Stimulated activated CD8-positive, alpha-beta memory T cell treated with anti-CD3 and anti-CD28 coated beads, Interleukin-7, amount 100 ng/mL, for 24 hours (primary cell): Measurements from ENCODE around the gene HAUS5.
A peak's percentile ranks its signal among the peaks of the same experiment; 100 is the strongest.
"Not testable (repeated sequence)": the region's sequence is repeated elsewhere in the genome, so short reads cannot be mapped to it uniquely, and the experiment has no call there.

ENCODE experiments used
- DNase-seq: peaks from one replicate; pipeline ENCODE4 v3.0.0-alpha.2; 2020; ENCODE audit warnings: low read depth

HAUS5 gene

DNA sequence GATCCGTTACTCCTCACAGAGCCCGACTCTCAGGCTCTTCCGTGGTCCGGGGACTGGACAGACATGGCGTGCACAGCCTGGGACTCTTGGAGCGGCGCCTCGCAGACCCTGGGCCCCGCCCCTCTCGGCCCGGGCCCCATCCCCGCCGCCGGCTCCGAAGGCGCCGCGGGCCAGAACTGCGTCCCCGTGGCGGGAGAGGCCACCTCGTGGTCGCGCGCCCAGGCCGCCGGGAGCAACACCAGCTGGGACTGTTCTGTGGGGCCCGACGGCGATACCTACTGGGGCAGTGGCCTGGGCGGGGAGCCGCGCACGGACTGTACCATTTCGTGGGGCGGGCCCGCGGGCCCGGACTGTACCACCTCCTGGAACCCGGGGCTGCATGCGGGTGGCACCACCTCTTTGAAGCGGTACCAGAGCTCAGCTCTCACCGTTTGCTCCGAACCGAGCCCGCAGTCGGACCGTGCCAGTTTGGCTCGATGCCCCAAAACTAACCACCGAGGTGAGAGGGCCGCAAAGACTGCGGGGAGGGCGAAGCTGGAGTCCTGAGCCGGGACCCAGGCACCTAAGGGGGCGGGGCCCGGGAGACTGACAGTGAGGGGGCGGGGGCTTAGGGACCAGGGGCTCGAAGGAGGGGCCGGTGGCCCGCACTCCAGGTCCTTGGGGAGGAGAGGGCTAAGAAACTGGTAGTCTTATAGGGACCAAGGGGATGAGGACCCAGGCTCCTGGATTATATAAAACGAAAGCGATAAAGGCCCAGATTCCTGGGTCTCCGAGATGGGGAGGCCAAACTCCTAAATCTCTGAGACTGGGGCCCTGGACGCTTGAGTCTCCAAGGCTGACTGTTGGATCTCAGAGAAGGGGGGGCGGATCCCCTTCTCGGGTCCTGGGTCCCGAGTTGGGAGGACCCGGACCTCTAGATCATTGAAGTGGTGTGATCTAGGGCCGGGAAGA is 31.0 kb downstream of the HAUS5 start:
- DNase-seq: peak; percentile 63

- DNase-seq: peak; percentile 88
Measured at GRCh38 chr19:35644206-35644986, 31.9 kb downstream of the HAUS5 start.

- DNase-seq: peak; percentile 76
Measured at GRCh38 chr19:35644987-35645679, 32.6 kb downstream of the HAUS5 start.

- no peak for DNase-seq
Measured at GRCh38 chr19:35645680-35646511, 33.4 kb downstream of the HAUS5 start.

GRCh38 chr19:35648017-35648961 is 35.8 kb downstream of the HAUS5 start, which contains the start of gene COX6B1:
Gene COX6B1 (plus strand): TSS chr19:35648323. CDS start chr19:35651244, 2,921 bp downstream.
- DNase-seq: peak; percentile 79

- DNase-seq: no peak
Measured at GRCh38 chr19:35650581-35650980, 38.0 kb downstream of the HAUS5 start.

- DNase-seq: not testable (repeated sequence)
Measured at GRCh38 chr19:35654828-35655227, 42.3 kb downstream of the HAUS5 start.

GRCh38 chr19:35655600-35655999 is 43.1 kb downstream of the HAUS5 start:
- DNase-seq: no peak

DNA sequence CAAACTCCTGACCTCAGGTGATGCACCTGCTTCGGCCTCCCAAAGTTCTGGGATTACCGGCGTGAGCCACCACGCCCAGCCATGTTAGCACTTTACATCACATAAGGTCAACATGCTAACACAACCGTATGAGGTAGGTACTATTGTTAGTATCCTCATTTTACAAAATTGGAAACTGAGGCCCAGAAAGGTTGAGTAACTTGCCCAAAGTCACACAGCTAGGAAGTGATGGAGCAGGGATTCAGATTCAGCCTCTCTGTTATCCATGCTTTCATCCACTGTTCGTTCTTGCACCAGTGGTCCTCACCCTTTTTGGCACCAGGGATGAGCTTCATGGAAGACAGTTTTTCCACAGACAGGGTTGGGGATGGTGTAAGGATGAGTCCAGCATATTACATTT is 44.2 kb downstream of the HAUS5 start:
- DNase-seq: no peak

DNA sequence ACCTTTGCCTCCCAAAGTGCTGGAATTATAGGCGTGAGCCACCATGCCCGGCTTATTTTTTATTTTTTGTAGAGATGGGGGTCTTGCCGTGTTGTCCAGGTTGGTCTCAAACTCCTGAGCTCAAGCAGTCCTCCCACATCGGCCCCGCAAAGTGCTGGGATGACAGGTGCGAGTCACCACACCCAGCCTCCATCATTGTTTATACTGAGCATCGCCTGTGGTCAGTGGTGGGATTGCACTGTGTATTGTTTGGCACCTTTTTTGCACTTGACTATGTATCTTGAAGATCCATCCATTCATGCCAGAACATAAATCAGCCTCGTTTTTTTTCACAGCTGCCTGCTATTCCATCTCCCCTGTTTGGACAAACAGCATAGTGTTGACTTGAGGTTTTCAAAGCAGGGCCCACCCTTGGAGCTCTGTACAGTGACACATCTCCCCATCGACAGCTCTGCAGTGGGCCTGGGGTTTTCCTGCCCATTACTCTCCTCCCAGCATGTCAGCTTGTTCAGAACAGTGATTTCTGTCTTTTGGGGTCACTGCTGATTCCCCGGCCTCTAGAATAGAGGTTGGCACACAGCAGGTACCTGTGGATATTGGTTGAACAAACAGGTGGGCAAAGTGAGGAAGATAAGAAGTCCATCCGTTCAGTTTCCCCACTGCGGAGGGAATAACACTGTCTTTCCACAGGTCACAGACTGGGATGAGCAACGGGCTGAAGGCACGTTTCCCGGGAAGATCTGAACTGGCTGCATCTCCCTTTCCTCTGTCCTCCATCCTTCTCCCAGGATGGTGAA is 45.6 kb downstream of the HAUS5 start:
- DNase-seq: no peak

- no peak for DNase-seq
Measured at GRCh38 chr19:35661995-35662340, 49.4 kb downstream of the HAUS5 start.

GRCh38 chr19:35663981-35664380 is 51.4 kb downstream of the HAUS5 start:
- DNase-seq: no peak

- DNase-seq: no peak
Measured at GRCh38 chr19:35665157-35665556, 52.6 kb downstream of the HAUS5 start.

DNA sequence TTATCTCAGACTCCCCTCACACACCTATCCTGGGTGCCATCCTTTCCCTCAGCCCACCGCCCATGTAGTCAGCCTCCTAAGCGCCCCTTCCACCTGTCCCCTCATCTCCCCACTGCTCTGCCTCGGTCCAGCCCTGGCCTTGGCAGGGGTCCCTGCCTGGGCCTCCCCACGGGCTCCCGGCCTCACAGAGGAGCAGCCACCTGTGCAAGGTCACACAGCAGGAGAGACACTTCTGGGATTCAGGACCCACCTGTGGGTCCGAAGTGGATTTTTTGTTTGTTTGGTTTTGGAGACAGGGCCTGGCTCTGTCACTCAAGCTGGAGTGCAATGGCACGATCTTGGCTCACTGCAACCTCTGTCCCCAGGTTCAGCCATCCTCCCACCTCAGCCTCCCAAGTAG is 53.1 kb downstream of the HAUS5 start:
- DNase-seq: no peak

GRCh38 chr19:35666251-35666913 is 53.8 kb downstream of the HAUS5 start, which contains the start of gene UPK1A:
Gene UPK1A (plus strand): TSS chr19:35666517. CDS start chr19:35666813, 296 bp downstream.
- no peak for DNase-seq

DNA sequence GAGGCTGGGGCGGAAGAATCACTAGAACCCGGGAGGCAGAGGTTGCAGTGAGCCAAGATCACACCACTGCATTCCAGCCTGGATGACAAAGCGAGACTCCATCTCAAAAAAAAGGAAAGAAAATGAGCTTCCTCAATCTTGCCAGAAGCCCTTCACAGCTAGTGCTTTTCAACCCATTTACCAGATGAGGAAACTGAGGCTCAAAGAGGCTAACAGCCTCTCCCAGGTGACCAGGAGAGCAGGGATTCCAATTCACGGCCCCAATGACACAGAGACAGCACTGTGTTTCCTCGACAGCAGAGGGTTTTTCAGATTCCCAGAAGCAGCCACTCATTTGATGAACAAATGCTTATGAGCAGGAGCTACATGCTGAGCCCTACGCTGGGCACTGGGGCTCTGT is 57.0 kb downstream of the HAUS5 start:
- no peak for DNase-seq

DNA sequence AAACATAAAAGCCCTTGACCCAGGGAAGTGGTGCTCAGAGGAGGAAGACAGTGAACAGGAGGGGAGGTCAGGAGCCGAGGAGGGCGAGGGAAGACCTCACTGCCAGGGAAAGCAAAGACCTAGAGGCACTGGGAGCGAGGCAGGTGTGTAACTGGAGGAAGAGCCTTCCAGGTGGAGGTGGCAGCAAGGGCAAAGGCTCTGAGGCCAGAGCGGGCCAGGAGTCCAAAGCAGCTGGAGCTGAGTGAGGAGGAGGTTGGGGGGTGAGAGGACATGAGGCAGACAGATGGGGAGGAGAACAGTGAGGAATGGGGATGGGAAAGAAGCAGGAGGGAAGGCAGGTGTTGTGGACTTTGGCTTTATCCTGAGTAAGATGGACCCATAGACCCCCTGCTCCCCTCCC is 57.4 kb downstream of the HAUS5 start:
- no peak for DNase-seq

- DNase-seq: no peak
Measured at GRCh38 chr19:35670686-35671085, 58.2 kb downstream of the HAUS5 start.

DNA sequence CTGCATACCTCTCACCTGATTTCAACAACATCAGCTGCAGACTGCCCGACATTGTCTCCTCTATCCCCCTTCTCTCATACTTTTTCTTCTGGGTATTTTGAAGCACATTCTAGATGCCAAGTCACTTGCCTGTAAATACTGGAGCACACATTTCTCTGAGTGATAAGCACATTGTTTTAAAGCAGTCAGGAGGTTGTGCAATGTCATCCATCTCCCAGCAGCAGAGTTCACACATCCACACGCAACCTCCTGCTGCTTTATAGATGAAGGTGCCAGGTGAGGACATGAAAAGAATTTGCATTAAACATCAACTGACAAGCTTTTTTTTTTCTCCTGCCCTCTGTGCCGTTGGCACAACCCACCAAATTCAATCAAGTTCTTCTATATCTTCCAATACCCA is 59.3 kb downstream of the HAUS5 start:
- DNase-seq: no peak
